Neural cell (in vitro differentiated cells): ENCODE measurements around the gene GRID1. TPM values are rescaled to one million over a fixed set of nuclear protein-coding genes. Genes with fewer than 3 reads are reported as not detected.

Source experiments
- H2AFZ ChIP-seq: fragments of 200-600, 300-800 bp; sonication (generic), shearing (Covaris generic); 2 replicates; pipeline ENCODE4 v1.6.0; 2014; ENCODE audit warnings: low read depth, mild to moderate bottlenecking, antibody characterized with exemption, low read length, moderate library complexity
- H3F3A ChIP-seq: fragments of 200-600 bp; shearing (Covaris generic); 2 replicates; pipeline ENCODE4 v1.6.1; 2016; ENCODE audit warnings: mild to moderate bottlenecking, moderate library complexity, mixed read lengths, antibody characterized with exemption, low read length; ENCODE audit not compliant: insufficient read depth, poor library complexity, severe bottlenecking
- H3K27ac ChIP-seq: fragments of 200-600, 300-800 bp; sonication (generic), shearing (Covaris generic); 2 replicates; pipeline ENCODE4 v1.5.1; 2014; ENCODE audit warnings: mild to moderate bottlenecking, low read length, moderate library complexity
- H3K27me3 ChIP-seq: fragments of 300-800, 200-600 bp; sonication (generic), shearing (Covaris generic); 2 replicates; pipeline ENCODE4 v1.6.0; 2014; ENCODE audit warnings: mild to moderate bottlenecking, low read depth, low read length, moderate library complexity; ENCODE audit not compliant: insufficient read depth
- H3K36me3 ChIP-seq: fragments of 300-800, 200-600 bp; sonication (generic), shearing (Covaris generic); 2 replicates; pipeline ENCODE4 v1.5.1; 2014; ENCODE audit warnings: mild to moderate bottlenecking, antibody characterized with exemption, low read length, moderate library complexity; ENCODE audit not compliant: insufficient read depth
- H3K4me2 ChIP-seq: fragments of 300-800, 200-600 bp; sonication (generic), shearing (Covaris generic); 2 replicates; pipeline ENCODE4 v1.6.0; 2014; ENCODE audit warnings: mild to moderate bottlenecking, low read length
- H3K4me3 ChIP-seq: fragments of 300-800, 200-600 bp; sonication (generic), shearing (Covaris generic); 2 replicates; pipeline ENCODE4 v1.5.1; 2014; ENCODE audit warnings: mild to moderate bottlenecking, low read length, moderate library complexity
- H3K79me2 ChIP-seq: fragments of 200-600 bp; shearing (Covaris generic); replicated peaks from 2 replicates; pipeline ENCODE4 v1.6.0; 2014; ENCODE audit warnings: mild to moderate bottlenecking, low read length, moderate library complexity; ENCODE audit not compliant: insufficient read depth
- H3K9ac ChIP-seq: fragments of 300-800, 200-600 bp; sonication (generic), shearing (Covaris generic); 2 replicates; pipeline ENCODE4 v1.6.1; 2016; ENCODE audit warnings: mild to moderate bottlenecking, low read length, mixed read lengths
- H3K9me2 ChIP-seq: fragments of 200-600 bp; shearing (Covaris generic); 2 replicates; pipeline ENCODE4 v1.6.1; 2016; ENCODE audit warnings: mild to moderate bottlenecking, low read length, mixed read lengths; ENCODE audit not compliant: insufficient read depth
- H3K9me3 ChIP-seq: fragments of 200-600, 300-800 bp; sonication (generic), shearing (Covaris generic); 2 replicates; pipeline ENCODE4 v1.6.1; 2016; ENCODE audit warnings: mild to moderate bottlenecking, mixed run types, low read length, moderate library complexity, mixed read lengths
- H4K20me1 ChIP-seq: fragments of 200-600 bp; shearing (Covaris generic); 2 replicates; pipeline ENCODE4 v1.6.1; 2016; ENCODE audit warnings: mild to moderate bottlenecking, mixed run types; ENCODE audit not compliant: insufficient read depth
- EP300 ChIP-seq: fragments of 450-650 bp; conservative IDR thresholded peaks from 2 replicates; pipeline ENCODE4 v1.6.1; 2014; ENCODE audit warnings: antibody characterized with exemption, mild to moderate bottlenecking, moderate library complexity; ENCODE audit not compliant: poor library complexity, severe bottlenecking
- EZH2 ChIP-seq: fragments of 200-600, 300-800 bp; shearing (Covaris generic), sonication (generic); IDR thresholded peaks from 2 replicates; pipeline ENCODE4 v1.6.1; 2014; ENCODE audit warnings: antibody characterized with exemption, low read length, borderline replicate concordance, mild to moderate bottlenecking; ENCODE audit not compliant: insufficient read depth, poor library complexity, severe bottlenecking
- MXI1 ChIP-seq: fragments of 450-650 bp; conservative IDR thresholded peaks from 2 replicates; pipeline ENCODE4 v1.6.1; 2014; ENCODE audit warnings: antibody characterized with exemption, mild to moderate bottlenecking; ENCODE audit not compliant: poor library complexity, severe bottlenecking
- POLR2AphosphoS5 ChIP-seq: IDR thresholded peaks from 2 replicates; pipeline ENCODE4 v1.6.1; 2012
- RAD21 ChIP-seq: fragments of 450-650 bp; conservative IDR thresholded peaks from 2 replicates; pipeline ENCODE4 v1.6.1; 2014; ENCODE audit warnings: antibody characterized with exemption, mild to moderate bottlenecking, moderate library complexity
- REST ChIP-seq: IDR thresholded peaks from 2 replicates; pipeline ENCODE4 v1.6.1; 2012; ENCODE audit warnings: borderline replicate concordance
- SMC3 ChIP-seq: fragments of 450-650 bp; conservative IDR thresholded peaks from 2 replicates; pipeline ENCODE4 v1.6.1; 2014; ENCODE audit warnings: antibody characterized with exemption, mild to moderate bottlenecking, moderate library complexity; ENCODE audit not compliant: poor library complexity
- TAF1 ChIP-seq: IDR thresholded peaks from 2 replicates; pipeline ENCODE4 v1.6.1; 2012; ENCODE audit warnings: low read depth
- polyA plus RNA-seq: library from polyadenylated mRNA; depleted of rRNA; stranded (reverse); fragments of >200 nt; gene quantifications from 2 replicates; pipeline ENCODE4 v1.2.3, GENCODE V29; 2014
- TF ChIP-seq, protein P1 (sequence below): fragments of 450-650 bp; IDR thresholded peaks from 2 replicates; pipeline ENCODE4 v1.5.1; 2014; ENCODE audit warnings: antibody characterized with exemption, mild to moderate bottlenecking, moderate library complexity; ENCODE audit not compliant: poor library complexity, severe bottlenecking

Gene GRID1
- polyA plus RNA-seq, 1 donor from 2014 or later: 7.3 TPM

DNA sequence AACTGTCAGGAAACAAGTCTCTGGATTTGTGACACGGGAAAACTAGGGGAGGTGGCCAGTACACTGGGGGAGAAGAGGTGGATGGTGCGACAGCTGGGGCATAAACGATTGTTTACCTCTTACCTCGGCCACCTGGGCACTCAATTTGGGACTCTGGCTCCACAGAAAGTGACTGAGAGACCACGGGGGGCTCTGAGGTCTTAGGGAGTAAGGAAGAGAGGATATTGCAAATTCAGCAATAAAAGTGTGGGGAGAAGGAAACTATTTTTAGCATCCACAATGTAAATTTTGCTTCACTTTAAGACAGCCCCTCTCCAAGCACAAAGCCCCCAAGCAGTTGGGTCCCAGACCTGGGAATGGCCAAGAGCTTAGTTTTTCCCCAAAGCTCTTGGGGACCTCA lies 440.5 kb downstream of the GRID1 start:
- Histone ChIP-seq H2AFZ (no peak overlapping the region), H3K9ac (no peak overlapping the region), H3K9me2 (no peaks in the 10 kb centered on the region), H4K20me1 (no peaks in the 10 kb centered on the region), H3K27me3 (no peaks in the 10 kb centered on the region), H3K36me3 (no peaks in the 10 kb centered on the region), H3K4me3 (no peak overlapping the region), H3K27ac (no peak overlapping the region), H3F3A (no peaks in the 10 kb centered on the region), H3K4me2 (no peak overlapping the region), H3K9me3 (no peaks in the 10 kb centered on the region), H3K79me2 (no peaks in the 10 kb centered on the region)
- TF ChIP-seq TAF1 (no peak), MXI1 (no peak), SMC3 (no peak), POLR2AphosphoS5 (no peak), REST (no peak), EP300 (no peak), EZH2 (no peak), RAD21 (no peak)
- TF ChIP-seq, protein P1, sequence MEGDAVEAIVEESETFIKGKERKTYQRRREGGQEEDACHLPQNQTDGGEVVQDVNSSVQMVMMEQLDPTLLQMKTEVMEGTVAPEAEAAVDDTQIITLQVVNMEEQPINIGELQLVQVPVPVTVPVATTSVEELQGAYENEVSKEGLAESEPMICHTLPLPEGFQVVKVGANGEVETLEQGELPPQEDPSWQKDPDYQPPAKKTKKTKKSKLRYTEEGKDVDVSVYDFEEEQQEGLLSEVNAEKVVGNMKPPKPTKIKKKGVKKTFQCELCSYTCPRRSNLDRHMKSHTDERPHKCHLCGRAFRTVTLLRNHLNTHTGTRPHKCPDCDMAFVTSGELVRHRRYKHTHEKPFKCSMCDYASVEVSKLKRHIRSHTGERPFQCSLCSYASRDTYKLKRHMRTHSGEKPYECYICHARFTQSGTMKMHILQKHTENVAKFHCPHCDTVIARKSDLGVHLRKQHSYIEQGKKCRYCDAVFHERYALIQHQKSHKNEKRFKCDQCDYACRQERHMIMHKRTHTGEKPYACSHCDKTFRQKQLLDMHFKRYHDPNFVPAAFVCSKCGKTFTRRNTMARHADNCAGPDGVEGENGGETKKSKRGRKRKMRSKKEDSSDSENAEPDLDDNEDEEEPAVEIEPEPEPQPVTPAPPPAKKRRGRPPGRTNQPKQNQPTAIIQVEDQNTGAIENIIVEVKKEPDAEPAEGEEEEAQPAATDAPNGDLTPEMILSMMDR: no peak

GRCh38 chr10:85925201-85925750 lies 441.3 kb downstream of the GRID1 start:
- Histone ChIP-seq H3K4me3 (no peak overlapping the region), H4K20me1 (no peaks in the 10 kb centered on the region), H3F3A (no peaks in the 10 kb centered on the region)

More at GRCh38 chr10:85925201-85925750, 441.3 kb downstream of the GRID1 start:
- Histone ChIP-seq H3K36me3 (no peaks in the 10 kb centered on the region), H3K79me2 (no peaks in the 10 kb centered on the region), H3K9me3 (no peaks in the 10 kb centered on the region), H3K9ac (no peak overlapping the region), H3K27me3 (no peaks in the 10 kb centered on the region), H2AFZ (no peak overlapping the region), H3K9me2 (no peaks in the 10 kb centered on the region), H3K27ac (no peak overlapping the region), H3K4me2 (no peak overlapping the region)
- TF ChIP-seq, protein P1: no peak
- no peak for TF ChIP-seq SMC3
- no peak for TF ChIP-seq TAF1
- no peak for TF ChIP-seq RAD21
- TF ChIP-seq REST: no peak
- TF ChIP-seq MXI1: no peak
- TF ChIP-seq EZH2: no peak
- TF ChIP-seq POLR2AphosphoS5: no peak
- TF ChIP-seq EP300: no peak
